Activated CD4-positive, alpha-beta T cell treated with anti-CD3 and anti-CD28 coated beads for 4 hours (primary cell): ENCODE data around the gene MMP17.

Source experiments
- DNase-seq, 2 donors: peaks; one replicate each; pipeline ENCODE4 v3.0.0-alpha.2; 2020

Gene MMP17

GRCh38 chr12:131850856-131851559 lies 22.8 kb downstream of the MMP17 start:
- DNase-seq: no peak

- no peak for DNase-seq
Observed at GRCh38 chr12:131851741-131852550, 23.8 kb downstream of the MMP17 start.

- DNase-seq: no peak
Observed at GRCh38 chr12:131852551-131853299, 24.5 kb downstream of the MMP17 start.

- DNase-seq: no peak
Observed at GRCh38 chr12:131853832-131854797, 25.9 kb downstream of the MMP17 start.

- no peak for DNase-seq
Observed at GRCh38 chr12:131854861-131855476, 26.8 kb downstream of the MMP17 start.

- no peak for DNase-seq
Observed at GRCh38 chr12:131855521-131856142, 27.4 kb downstream of the MMP17 start.

GRCh38 chr12:131856366-131857097 lies 28.3 kb downstream of the MMP17 start:
- DNase-seq: no peak

- DNase-seq: no peak
Observed at GRCh38 chr12:131857908-131858850, 30.0 kb downstream of the MMP17 start.

- DNase-seq: no peak
Observed at GRCh38 chr12:131860472-131861260, 32.5 kb downstream of the MMP17 start.

- DNase-seq: no peak
Observed at GRCh38 chr12:131861261-131862083, 33.3 kb downstream of the MMP17 start.

- DNase-seq: no peak
Observed at GRCh38 chr12:131862084-131862441, 33.9 kb downstream of the MMP17 start.

- no peak for DNase-seq
Observed at GRCh38 chr12:131862600-131862993, 34.4 kb downstream of the MMP17 start.

- no peak for DNase-seq
Observed at GRCh38 chr12:131862994-131863710, 35.0 kb downstream of the MMP17 start.

- no peak for DNase-seq
Observed at GRCh38 chr12:131863711-131864396, 35.7 kb downstream of the MMP17 start.

GRCh38 chr12:131864469-131864868 lies 36.3 kb downstream of the MMP17 start:
- no peak for DNase-seq

- no peak for DNase-seq
Observed at GRCh38 chr12:131865180-131865875, 37.1 kb downstream of the MMP17 start.
